Stimulated activated CD4-positive, alpha-beta T cell treated with anti-CD3 and anti-CD28 coated beads, TNF-alpha, amount 100 ng/mL, for 4 hours (primary cell): ENCODE data around the gene ARRB2.

ENCODE experiments used
- DNase-seq, 3 experiments: peaks; one replicate each; pipeline ENCODE4 v3.0.0-alpha.2; 2020; ENCODE audit warnings: low read depth in 3 of 3

The ARRB2 gene

GRCh38 chr17:4753392-4753791 lies 43.0 kb downstream of the ARRB2 start:
- no peak for DNase-seq

- DNase-seq = no peak
Measured at GRCh38 chr17:4759776-4760236, 49.4 kb downstream of the ARRB2 start.

GRCh38 chr17:4764595-4764994 lies 54.2 kb downstream of the ARRB2 start:
- DNase-seq = no peak

- no peak for DNase-seq
Measured at GRCh38 chr17:4766201-4766600, 55.8 kb downstream of the ARRB2 start.

GRCh38 chr17:4766723-4767122 lies 56.3 kb downstream of the ARRB2 start:
- DNase-seq = no peak

- no peak for DNase-seq
Measured at GRCh38 chr17:4768298-4768697, 57.9 kb downstream of the ARRB2 start.

GRCh38 chr17:4769628-4770027 lies 59.2 kb downstream of the ARRB2 start:
- no peak for DNase-seq
